ENCODE results near the gene APOBEC3B. TPM values are rescaled to one million over a fixed set of nuclear protein-coding genes. Genes with fewer than 3 reads are reported as not detected.

APOBEC3B gene
- total RNA-seq, 2 donors from 2014 or later, result 0.42 TPM; not detected in 1

DNA sequence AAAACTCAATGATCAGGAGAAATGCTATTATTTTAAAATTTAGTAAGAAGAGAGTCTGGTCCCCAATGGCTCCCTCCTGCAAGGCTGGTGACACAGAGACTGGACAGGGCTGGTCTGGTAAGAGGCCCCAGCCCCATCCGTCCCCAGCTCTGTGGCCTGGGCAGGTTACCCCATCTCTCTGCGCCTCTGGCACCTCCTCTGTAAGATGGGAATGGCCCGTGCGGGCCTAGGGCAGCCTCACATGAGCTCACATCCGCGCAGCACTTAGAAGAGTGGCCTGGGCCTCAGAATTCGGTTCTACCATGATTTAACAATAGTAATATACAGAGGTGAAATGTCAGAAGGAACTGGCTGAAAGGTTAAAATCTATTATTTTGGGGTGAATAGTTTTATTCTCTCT, 59.8 kb downstream of the APOBEC3B start:
- TF ChIP-seq, protein P1, sequence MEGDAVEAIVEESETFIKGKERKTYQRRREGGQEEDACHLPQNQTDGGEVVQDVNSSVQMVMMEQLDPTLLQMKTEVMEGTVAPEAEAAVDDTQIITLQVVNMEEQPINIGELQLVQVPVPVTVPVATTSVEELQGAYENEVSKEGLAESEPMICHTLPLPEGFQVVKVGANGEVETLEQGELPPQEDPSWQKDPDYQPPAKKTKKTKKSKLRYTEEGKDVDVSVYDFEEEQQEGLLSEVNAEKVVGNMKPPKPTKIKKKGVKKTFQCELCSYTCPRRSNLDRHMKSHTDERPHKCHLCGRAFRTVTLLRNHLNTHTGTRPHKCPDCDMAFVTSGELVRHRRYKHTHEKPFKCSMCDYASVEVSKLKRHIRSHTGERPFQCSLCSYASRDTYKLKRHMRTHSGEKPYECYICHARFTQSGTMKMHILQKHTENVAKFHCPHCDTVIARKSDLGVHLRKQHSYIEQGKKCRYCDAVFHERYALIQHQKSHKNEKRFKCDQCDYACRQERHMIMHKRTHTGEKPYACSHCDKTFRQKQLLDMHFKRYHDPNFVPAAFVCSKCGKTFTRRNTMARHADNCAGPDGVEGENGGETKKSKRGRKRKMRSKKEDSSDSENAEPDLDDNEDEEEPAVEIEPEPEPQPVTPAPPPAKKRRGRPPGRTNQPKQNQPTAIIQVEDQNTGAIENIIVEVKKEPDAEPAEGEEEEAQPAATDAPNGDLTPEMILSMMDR (IDR thresholded peaks at IDR 0.05), result no peak
- DNase-seq (ENCODE audit: low spot score), result no peak
- H3K36me3 ChIP-seq, result no peaks in the 10 kb centered on the region
- no peaks in the 10 kb centered on the region for H3K9me3 ChIP-seq
- H3K4me3 ChIP-seq, result no peak overlapping the region
- no peaks in the 10 kb centered on the region for H3K27me3 ChIP-seq (replicated peaks; ENCODE audit: insufficient read depth)
- H3K4me1 ChIP-seq (ENCODE audit: control insufficient read depth in 1 of 2, low read depth in 2 of 2), result peaks cover 0 to 9% of the 10 kb centered on the region in 2 donors
- H3K27ac ChIP-seq, result no peak overlapping the region
- ATAC-seq (ENCODE audit: insufficient number of reproducible peaks, low FRiP score, low read depth), result no peak

Other genes starting within 250 kb of the APOBEC3B start
- 1,000 to 10,000 TPM; 1,125 to 1,215 TPM for gene SUN2, start 226.3 kb upstream of the APOBEC3B start, total RNA-seq
- 10 to 100 TPM in 1 of 2 donors, 1 to 10 TPM in 1; 9.5 to 20.8 TPM for gene DNAL4, start 188.2 kb upstream of the APOBEC3B start, total RNA-seq
- 10 to 100 TPM; 29.3 to 50.8 TPM for gene NPTXR, start 138.3 kb upstream of the APOBEC3B start, total RNA-seq
- gene CBX6, start 110.1 kb upstream of the APOBEC3B start, total RNA-seq, result 100 to 1,000 TPM in 1 of 2 donors, 10 to 100 TPM in 1; 80.1 to 111 TPM
- 1 to 10 TPM in 1 of 2 donors, under 1 TPM in 1; 0.41 to 5.1 TPM for gene APOBEC3A, start 24.7 kb upstream of the APOBEC3B start, total RNA-seq
- 10 to 100 TPM in 1 of 2 donors, 1 to 10 TPM in 1; 5.5 to 22.3 TPM for gene APOBEC3C, start 31.9 kb downstream of the APOBEC3B start, total RNA-seq
- 1 to 10 TPM; 1.4 to 1.8 TPM for gene APOBEC3D, start 38.8 kb downstream of the APOBEC3B start, total RNA-seq
- under 1 TPM; 0.49 to 0.95 TPM for gene APOBEC3F, start 58.5 kb downstream of the APOBEC3B start, total RNA-seq
- 1 to 10 TPM; 3.4 to 8.3 TPM for gene APOBEC3G, start 94.9 kb downstream of the APOBEC3B start, total RNA-seq
- gene APOBEC3H, start 114.9 kb downstream of the APOBEC3B start, total RNA-seq, result 1 to 10 TPM in 1 of 2 donors, not detected in 1; 1.6 TPM
- gene CBX7, start 170.3 kb downstream of the APOBEC3B start, total RNA-seq, result 100 to 1,000 TPM; 170 to 174 TPM

Measured in thoracic aorta (tissue), 2 donors.